HL-60 (cell line): Measurements from ENCODE around the gene ZNF837.

ENCODE experiments used
- CTCF ChIP-seq: IDR thresholded peaks from one replicate; pipeline ENCODE4 v1.5.1; 2011; ENCODE audit warnings: low read length, control low read depth, inconsistent platforms; ENCODE audit not compliant: insufficient read depth
- GABPA ChIP-seq: IDR thresholded peaks from 2 replicates; pipeline ENCODE4 v1.6.1; 2012; ENCODE audit warnings: low read depth
- POLR2AphosphoS5 ChIP-seq: IDR thresholded peaks from 2 replicates; pipeline ENCODE4 v1.6.1; 2012; ENCODE audit warnings: low read depth
- SPI1 ChIP-seq: IDR thresholded peaks from 2 replicates; pipeline ENCODE4 v1.6.1; 2012; ENCODE audit warnings: low read depth, mild to moderate bottlenecking, borderline replicate concordance
- TF ChIP-seq, protein P1 (sequence below): IDR thresholded peaks from 2 replicates; pipeline ENCODE4 v1.6.1; 2012; ENCODE audit warnings: low read depth; ENCODE audit not compliant: insufficient replicate concordance

DNA sequence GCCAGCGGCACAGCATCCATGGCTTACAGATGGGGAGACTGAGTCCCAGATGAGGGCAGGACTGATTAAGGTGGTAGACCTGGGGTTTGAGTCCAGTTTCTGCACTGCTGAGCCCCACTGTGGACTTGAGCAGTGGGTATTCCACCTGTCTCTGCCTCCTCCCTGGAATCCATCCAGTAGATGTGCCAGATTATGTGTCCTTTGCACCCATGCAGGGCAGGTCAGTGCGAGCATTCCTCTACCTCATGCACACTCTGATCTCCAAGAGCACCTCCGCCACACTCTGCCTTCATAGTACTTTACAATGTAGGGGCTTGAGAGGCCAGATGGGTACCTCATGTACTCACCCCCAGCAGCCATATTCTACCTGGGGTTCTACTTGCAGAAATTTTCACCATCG is 44.0 kb downstream of the ZNF837 start:
- no peak for TF ChIP-seq CTCF
- no peak for TF ChIP-seq GABPA
- TF ChIP-seq, protein P1, sequence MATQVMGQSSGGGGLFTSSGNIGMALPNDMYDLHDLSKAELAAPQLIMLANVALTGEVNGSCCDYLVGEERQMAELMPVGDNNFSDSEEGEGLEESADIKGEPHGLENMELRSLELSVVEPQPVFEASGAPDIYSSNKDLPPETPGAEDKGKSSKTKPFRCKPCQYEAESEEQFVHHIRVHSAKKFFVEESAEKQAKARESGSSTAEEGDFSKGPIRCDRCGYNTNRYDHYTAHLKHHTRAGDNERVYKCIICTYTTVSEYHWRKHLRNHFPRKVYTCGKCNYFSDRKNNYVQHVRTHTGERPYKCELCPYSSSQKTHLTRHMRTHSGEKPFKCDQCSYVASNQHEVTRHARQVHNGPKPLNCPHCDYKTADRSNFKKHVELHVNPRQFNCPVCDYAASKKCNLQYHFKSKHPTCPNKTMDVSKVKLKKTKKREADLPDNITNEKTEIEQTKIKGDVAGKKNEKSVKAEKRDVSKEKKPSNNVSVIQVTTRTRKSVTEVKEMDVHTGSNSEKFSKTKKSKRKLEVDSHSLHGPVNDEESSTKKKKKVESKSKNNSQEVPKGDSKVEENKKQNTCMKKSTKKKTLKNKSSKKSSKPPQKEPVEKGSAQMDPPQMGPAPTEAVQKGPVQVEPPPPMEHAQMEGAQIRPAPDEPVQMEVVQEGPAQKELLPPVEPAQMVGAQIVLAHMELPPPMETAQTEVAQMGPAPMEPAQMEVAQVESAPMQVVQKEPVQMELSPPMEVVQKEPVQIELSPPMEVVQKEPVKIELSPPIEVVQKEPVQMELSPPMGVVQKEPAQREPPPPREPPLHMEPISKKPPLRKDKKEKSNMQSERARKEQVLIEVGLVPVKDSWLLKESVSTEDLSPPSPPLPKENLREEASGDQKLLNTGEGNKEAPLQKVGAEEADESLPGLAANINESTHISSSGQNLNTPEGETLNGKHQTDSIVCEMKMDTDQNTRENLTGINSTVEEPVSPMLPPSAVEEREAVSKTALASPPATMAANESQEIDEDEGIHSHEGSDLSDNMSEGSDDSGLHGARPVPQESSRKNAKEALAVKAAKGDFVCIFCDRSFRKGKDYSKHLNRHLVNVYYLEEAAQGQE, result no peak
- TF ChIP-seq POLR2AphosphoS5, result no peak
- no peak for TF ChIP-seq SPI1
